GM18909 (cell line): Measurements from ENCODE around the gene ZNF593OS.
A peak's percentile ranks its signal among the peaks of the same experiment; 100 is the strongest.

ENCODE experiments used
- ATAC-seq: cut with Tn5 transposase; IDR thresholded peaks from one replicate; pipeline ENCODE4 v1.9.1; 2021; ENCODE audit warnings: mild to moderate bottlenecking; ENCODE audit not compliant: unreplicated experiment, poor library complexity

The ZNF593OS gene

DNA sequence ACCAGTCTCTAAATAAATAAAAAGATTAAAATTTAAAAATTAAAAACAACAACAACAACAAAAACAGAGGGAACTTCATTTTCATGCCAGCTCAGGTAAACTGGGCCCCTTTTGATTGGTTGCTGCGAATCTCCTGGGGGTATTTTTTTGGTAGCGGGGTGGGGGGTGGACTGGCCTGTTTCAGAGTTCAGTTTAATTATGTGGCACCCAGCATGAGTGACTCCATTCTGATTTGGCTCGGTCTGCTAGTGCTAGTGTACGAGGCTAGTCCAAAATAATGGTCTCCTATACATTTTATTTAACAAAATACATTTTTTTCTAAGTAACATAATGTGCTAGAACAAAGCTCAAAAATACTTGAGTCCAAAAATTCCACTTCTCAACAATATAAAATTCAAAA lies 41.9 kb downstream of the ZNF593OS start:
- no peak for ATAC-seq

DNA sequence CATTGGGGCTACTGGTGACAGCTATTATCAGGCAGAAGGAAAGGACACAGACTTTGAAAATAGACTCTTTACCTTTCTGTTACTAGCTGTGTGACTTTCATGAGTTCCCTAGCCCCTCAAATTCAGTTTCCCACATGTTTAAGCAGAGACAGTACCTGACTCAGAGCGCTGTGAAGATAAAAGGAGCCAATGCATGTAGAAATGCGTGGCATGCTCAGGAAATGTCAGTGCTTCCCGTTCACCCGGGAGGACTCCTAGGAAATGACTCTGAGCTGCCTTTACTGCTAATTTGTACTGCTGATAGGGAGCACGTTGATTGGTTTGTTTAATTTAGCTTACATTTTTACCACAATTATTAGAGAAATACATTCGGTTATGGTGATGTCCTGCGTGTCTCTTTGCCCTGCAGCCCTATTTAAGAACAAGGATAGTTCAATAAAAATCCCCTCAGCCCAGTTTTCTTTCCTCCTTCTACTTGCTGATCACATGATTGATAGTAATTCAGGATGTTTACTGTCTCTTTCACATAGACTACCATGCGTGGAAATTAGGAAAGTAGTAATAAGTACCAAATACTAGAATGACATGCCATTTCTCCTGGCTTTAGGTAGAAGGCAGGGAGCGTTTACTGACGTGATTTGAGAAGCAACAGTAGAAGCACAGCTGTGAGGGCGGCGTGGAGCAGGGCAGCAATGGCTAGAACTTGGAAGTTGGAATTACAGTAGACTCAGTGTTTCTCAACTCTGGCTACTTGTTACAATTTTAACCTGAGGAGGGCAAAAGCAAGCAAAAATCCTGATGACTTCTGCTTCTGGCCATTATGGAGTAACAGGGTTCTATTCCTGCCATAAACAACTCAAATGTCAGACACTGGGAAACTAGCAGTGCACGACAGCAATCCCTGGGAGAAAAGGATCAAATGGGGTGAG lies 44.1 kb downstream of the ZNF593OS start:
- ATAC-seq = no peak

DNA sequence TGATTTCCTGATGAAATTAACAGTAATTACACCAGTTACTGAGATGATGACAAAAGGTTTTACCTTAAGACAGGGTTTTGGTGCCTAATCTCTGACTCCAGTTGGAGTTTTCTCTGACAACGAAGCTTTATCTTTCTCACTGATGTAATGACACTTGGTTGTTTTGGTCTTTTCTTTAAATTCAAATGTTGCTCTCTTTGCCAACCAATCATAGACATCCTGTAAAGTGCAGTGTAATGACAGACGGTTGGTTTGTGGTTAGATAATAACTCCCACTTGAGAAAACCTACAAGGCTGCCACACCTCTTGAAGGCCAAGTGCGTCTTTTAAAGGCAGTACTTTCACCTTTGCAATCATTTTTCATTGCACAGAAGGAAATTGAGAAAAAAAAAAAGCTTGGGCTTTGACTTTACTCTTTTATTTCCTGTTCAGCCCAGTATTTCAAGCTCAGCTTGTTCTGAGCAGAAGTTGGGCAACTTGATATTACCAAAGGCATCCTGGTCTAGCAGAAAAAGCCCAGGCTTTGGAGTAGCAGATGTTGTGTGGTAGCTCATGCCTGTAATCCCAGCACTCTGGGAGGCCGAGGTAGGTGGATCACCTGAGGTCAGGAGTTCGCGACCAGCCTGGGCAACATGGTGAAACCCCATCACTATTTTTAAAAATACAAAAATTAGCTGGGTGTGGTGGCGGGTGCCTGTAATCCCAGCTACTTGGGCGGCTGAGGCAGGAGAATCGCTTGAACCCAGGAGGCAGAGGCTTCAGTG lies 45.1 kb downstream of the ZNF593OS start:
- ATAC-seq = peak; percentile 69

DNA sequence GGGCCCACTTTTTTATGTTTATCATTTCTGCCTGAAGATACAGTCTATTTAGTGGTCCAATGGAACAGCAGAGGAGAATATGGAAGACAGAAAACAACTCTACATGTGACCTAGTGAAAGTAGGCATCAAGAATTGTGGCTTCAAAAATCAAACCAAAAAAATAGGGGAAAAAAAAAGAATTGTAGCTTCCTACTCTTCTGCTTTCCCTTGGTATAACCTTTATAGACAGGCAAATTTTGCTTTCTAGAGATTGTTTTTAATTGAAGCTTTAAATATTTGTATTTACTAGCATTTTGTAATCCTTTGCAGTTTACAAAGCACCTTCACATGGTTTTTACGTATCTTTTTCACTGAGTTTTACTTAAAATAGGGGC lies 45.7 kb downstream of the ZNF593OS start:
- no peak for ATAC-seq

GRCh38 chr1:26125382-26125781 lies 46.2 kb downstream of the ZNF593OS start:
- no peak for ATAC-seq

GRCh38 chr1:26124418-26125331 lies 47.0 kb downstream of the ZNF593OS start:
- no peak for ATAC-seq

GRCh38 chr1:26122988-26123973 lies 48.4 kb downstream of the ZNF593OS start:
- no peak for ATAC-seq

DNA sequence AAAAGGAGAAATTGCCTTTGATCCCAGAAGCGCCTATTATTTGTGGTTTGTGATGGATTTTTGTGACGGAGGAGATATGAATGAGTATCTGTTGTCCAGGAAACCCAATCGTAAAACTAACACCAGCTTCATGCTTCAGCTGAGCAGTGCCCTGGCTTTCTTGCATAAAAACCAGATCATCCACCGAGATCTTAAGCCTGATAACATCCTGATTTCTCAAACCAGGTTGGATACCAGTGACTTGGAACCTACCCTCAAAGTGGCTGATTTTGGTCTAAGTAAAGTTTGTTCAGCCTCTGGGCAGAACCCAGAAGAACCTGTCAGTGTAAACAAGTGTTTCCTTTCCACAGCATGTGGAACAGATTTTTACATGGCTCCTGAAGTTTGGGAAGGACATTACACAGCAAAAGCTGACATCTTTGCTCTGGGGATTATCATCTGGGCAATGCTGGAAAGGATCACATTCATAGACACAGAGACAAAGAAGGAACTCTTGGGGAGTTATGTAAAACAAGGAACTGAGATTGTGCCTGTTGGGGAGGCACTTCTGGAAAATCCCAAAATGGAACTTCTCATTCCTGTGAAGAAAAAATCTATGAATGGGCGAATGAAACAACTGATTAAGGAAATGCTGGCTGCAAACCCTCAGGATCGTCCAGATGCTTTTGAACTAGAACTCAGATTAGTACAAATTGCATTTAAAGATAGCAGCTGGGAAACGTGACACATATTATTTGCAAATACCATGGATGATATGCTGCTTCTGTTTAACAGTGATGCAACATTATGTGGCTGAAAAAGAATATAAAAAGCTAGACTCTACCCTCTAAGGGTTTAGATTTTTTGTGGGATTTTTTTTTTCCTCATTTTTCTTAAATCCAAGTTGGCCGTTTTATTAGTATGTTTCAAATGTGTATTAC lies 49.5 kb downstream of the ZNF593OS start:
- no peak for ATAC-seq

DNA sequence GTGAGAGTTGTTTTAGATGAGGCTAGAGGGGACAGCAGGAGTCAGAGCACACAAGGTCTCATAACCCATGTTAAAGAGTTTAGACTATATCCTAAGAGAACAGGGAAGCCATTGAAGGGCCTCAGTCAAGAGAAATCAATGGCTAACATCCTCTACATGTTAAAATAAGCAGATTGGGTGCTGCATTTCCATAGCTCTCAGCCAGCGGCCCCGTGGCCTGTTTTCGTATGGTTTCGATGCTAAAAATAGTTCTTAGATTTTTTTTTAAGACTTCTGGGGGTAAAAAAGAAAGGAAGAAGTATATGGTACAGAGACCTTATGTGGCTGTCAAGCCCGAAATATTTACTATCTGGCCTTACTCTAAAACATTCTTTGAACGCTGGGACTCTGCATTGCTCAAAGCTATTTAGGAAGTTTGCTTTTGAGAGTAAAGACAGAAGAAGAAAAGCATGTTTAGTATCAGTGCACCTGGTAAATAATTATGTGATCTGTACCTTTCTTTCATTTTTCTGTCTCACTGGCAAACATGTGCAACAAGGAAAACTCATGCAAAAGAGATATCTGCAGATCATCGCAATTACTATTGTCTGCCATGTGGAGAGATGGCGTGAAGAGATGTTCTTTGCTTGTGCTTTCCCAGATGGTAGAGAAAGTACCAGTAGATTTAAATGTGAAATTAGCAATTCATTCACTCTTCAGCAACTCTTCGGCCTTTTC lies 51.6 kb downstream of the ZNF593OS start:
- ATAC-seq = peak; percentile 55
